Nephron progenitor cell (in vitro differentiated cells): ENCODE results near the gene SWAP70.

Experiments
- DNase-seq: peaks from one replicate; pipeline ENCODE4 v3.0.0; 2021
- H3K27ac Mint-ChIP-seq: 2 replicates; pipeline ENCODE4 v1.8.0; 2021; ENCODE audit warnings: mild to moderate bottlenecking, moderate library complexity, mixed read lengths
- H3K27me3 Mint-ChIP-seq: 2 replicates; pipeline ENCODE4 v1.8.0; 2021; ENCODE audit warnings: mild to moderate bottlenecking, low read depth, mixed read lengths; ENCODE audit not compliant: poor library complexity
- H3K36me3 Mint-ChIP-seq: 2 replicates; pipeline ENCODE4 v1.8.0; 2021; ENCODE audit warnings: low read depth, mixed read lengths
- H3K4me1 Mint-ChIP-seq: 2 replicates; pipeline ENCODE4 v1.8.0; 2021; ENCODE audit warnings: mixed read lengths
- H3K4me3 Mint-ChIP-seq: 2 replicates; pipeline ENCODE4 v1.8.0; 2021; ENCODE audit warnings: mild to moderate bottlenecking, moderate library complexity, mixed read lengths
- H3K9me3 Mint-ChIP-seq: 2 replicates; pipeline ENCODE4 v1.8.0; 2021; ENCODE audit warnings: mild to moderate bottlenecking, moderate library complexity, mixed read lengths
- CTCF ChIP-seq: fragments of 200-600 bp; sonication (generic); IDR thresholded peaks from 2 replicates; pipeline ENCODE4 v1.5.0; 2021; ENCODE audit warnings: antibody characterized with exemption

Gene SWAP70

GRCh38 chr11:9789910-9790309 lies 126.0 kb downstream of the SWAP70 start:
- no peaks in the 10 kb centered on the region for H3K9me3 Mint-ChIP-seq
- H3K27ac Mint-ChIP-seq = no peak overlapping the region
- H3K4me3 Mint-ChIP-seq = no peak overlapping the region
- no peaks in the 10 kb centered on the region for H3K27me3 Mint-ChIP-seq
- no peak for DNase-seq
- TF ChIP-seq CTCF = no peak
- H3K4me1 Mint-ChIP-seq = peaks cover 17% of the 10 kb centered on the region
- peaks cover 62% of the 10 kb centered on the region for H3K36me3 Mint-ChIP-seq

DNA sequence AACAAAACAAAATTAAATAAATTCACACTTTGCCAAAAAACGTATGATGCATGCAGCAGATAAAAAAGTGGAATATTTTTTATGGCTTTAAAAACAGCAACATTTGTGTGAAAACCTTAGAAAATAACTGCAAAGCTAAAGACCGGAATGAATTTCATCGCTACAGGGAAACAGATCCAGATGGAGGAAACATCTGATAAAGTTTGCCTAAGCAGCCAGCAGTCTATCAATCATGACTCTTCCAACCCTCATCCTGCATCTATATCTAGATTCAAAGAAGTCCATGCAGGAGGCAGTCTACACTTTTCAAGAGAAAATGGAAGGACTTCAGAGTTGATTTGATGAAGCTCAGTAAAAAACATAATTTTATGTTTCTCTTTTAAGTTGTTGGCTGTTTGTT lies 126.8 kb downstream of the SWAP70 start:
- no peak for TF ChIP-seq CTCF
- H3K27me3 Mint-ChIP-seq = no peaks in the 10 kb centered on the region
- peaks cover 64% of the 10 kb centered on the region for H3K36me3 Mint-ChIP-seq
- no peak overlapping the region for H3K27ac Mint-ChIP-seq
- H3K4me1 Mint-ChIP-seq = peaks cover 17% of the 10 kb centered on the region
- no peak overlapping the region for H3K4me3 Mint-ChIP-seq
- DNase-seq = no peak
- H3K9me3 Mint-ChIP-seq = no peaks in the 10 kb centered on the region

GRCh38 chr11:9796266-9796665 lies 132.4 kb downstream of the SWAP70 start:
- peaks cover 41% of the 10 kb centered on the region for H3K36me3 Mint-ChIP-seq
- no peak overlapping the region for H3K4me3 Mint-ChIP-seq
- no peak for TF ChIP-seq CTCF
- no peaks in the 10 kb centered on the region for H3K27me3 Mint-ChIP-seq
- H3K4me1 Mint-ChIP-seq = no peaks in the 10 kb centered on the region
- no peak for DNase-seq
- no peaks in the 10 kb centered on the region for H3K9me3 Mint-ChIP-seq
- H3K27ac Mint-ChIP-seq = peak overlapping the region; percentile 55

GRCh38 chr11:9796854-9797253 lies 133.0 kb downstream of the SWAP70 start:
- H3K36me3 Mint-ChIP-seq = peaks cover 36% of the 10 kb centered on the region
- H3K27me3 Mint-ChIP-seq = no peaks in the 10 kb centered on the region
- H3K4me1 Mint-ChIP-seq = no peaks in the 10 kb centered on the region
- H3K4me3 Mint-ChIP-seq = no peak overlapping the region
- H3K27ac Mint-ChIP-seq = no peak overlapping the region
- TF ChIP-seq CTCF = no peak
- no peak for DNase-seq
- H3K9me3 Mint-ChIP-seq = no peaks in the 10 kb centered on the region

- Mint-ChIP-seq H3K27ac (no peak overlapping the region), H3K4me1 (peaks cover 2% of the 10 kb centered on the region), H3K4me3 (no peak overlapping the region), H3K36me3 (peaks cover 35% of the 10 kb centered on the region), H3K9me3 (no peaks in the 10 kb centered on the region), H3K27me3 (no peaks in the 10 kb centered on the region)
- no peak for TF ChIP-seq CTCF
- no peak for DNase-seq
Observed at GRCh38 chr11:9797300-9797699, 133.4 kb downstream of the SWAP70 start.

DNA sequence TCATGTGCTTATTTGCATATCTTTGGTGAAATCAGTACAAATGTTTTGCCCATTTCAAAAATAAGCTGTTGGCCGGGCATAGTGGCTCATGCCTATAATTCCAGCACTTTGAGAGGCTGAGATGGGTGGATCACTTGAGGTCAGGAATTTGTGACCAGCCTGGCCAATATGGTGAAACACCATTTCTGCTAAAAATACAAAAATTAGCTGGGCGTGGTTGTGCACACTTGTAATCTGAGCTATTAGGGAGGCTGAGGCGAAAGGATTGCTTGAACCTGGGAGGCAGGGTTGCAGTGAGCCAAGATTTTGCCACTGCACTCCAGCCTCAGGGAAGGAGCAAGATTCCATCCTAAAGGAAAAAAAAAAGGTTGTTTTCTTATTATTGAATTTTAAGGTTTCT lies 136.0 kb downstream of the SWAP70 start:
- Mint-ChIP-seq H3K4me3 (no peak overlapping the region), H3K36me3 (peaks cover 29% of the 10 kb centered on the region), H3K27me3 (no peaks in the 10 kb centered on the region), H3K9me3 (no peaks in the 10 kb centered on the region), H3K4me1 (peaks cover 18% of the 10 kb centered on the region), H3K27ac (no peak overlapping the region)
- TF ChIP-seq CTCF = no peak
- DNase-seq = no peak
